Neuronal stem cell (in vitro differentiated cells): ENCODE data around the gene PTPRB.

Source experiments
- DNase-seq: peaks from one replicate; pipeline ENCODE4 v3.0.0-alpha.2; 2013; ENCODE audit warnings: low spot score
- H2AFZ ChIP-seq: one replicate; pipeline ENCODE4 v1.6.1; 2013; ENCODE audit warnings: mild to moderate bottlenecking, low read length, inconsistent platforms
- H2AK5ac ChIP-seq: 2 replicates; pipeline ENCODE4 v1.6.1; 2013; ENCODE audit warnings: low read depth, mild to moderate bottlenecking, inconsistent platforms, low read length, moderate library complexity, mixed read lengths
- H2BK120ac ChIP-seq: 2 replicates; pipeline ENCODE4 v1.6.1; 2013; ENCODE audit warnings: low read depth, mild to moderate bottlenecking, inconsistent platforms, low read length, moderate library complexity, mixed read lengths
- H2BK12ac ChIP-seq: one replicate; pipeline ENCODE4 v1.6.1; 2013; ENCODE audit warnings: low read length, inconsistent platforms
- H2BK15ac ChIP-seq: 2 replicates; pipeline ENCODE4 v1.6.1; 2013; ENCODE audit warnings: mild to moderate bottlenecking, low read length, inconsistent platforms, mixed read lengths
- H2BK5ac ChIP-seq: one replicate; pipeline ENCODE4 v1.6.1; 2013; ENCODE audit warnings: inconsistent platforms, mild to moderate bottlenecking, low read length, moderate library complexity
- H3K14ac ChIP-seq: one replicate; pipeline ENCODE4 v1.6.1; 2013; ENCODE audit warnings: low read length, inconsistent platforms
- H3K18ac ChIP-seq: 2 replicates; pipeline ENCODE4 v1.6.1; 2013; ENCODE audit warnings: low read length, inconsistent platforms
- H3K23ac ChIP-seq: 2 replicates; pipeline ENCODE4 v1.6.1; 2013; ENCODE audit warnings: low read depth, mild to moderate bottlenecking, mixed read lengths, low read length, inconsistent platforms; ENCODE audit not compliant: poor library complexity
- H3K27ac ChIP-seq: replicated peaks from 3 replicates; pipeline ENCODE4 v1.5.1; 2013; ENCODE audit warnings: low read length, inconsistent platforms
- H3K27me3 ChIP-seq, 3 experiments: 2 replicates each; pipeline ENCODE4 v1.6.1; 2013; ENCODE audit warnings: low read length in 3 of 3, mild to moderate bottlenecking in 2 of 3, inconsistent platforms in 1 of 3, low read depth in 1 of 3, mixed read lengths in 1 of 3, moderate library complexity in 1 of 3; ENCODE audit not compliant: control insufficient read depth in 3 of 3, insufficient read depth in 3 of 3
- H3K36me3 ChIP-seq, 2 donors: replicated peaks in 1 of 2; 2 replicates each; pipeline ENCODE4 v1.6.1; 2013; ENCODE audit warnings: low read length in 2 of 2; ENCODE audit not compliant: control insufficient read depth in 2 of 2, insufficient read depth in 2 of 2
- H3K4ac ChIP-seq: 2 replicates; pipeline ENCODE4 v1.6.1; 2013; ENCODE audit warnings: inconsistent platforms, mild to moderate bottlenecking, low read length, moderate library complexity
- H3K4me1 ChIP-seq, 2 donors: 1 replicate in 1 of 2; 2 replicates in 1 of 2; pipeline ENCODE4 v1.6.1; 2013; ENCODE audit warnings: low read length in 2 of 2, low read depth in 1 of 2; ENCODE audit not compliant: control insufficient read depth in 2 of 2, insufficient read depth in 1 of 2
- H3K4me2 ChIP-seq: one replicate; pipeline ENCODE4 v1.6.1; 2013; ENCODE audit warnings: mild to moderate bottlenecking, low read length, inconsistent platforms; ENCODE audit not compliant: insufficient read depth, poor library complexity, severe bottlenecking
- H3K4me3 ChIP-seq, 2 donors: 2 replicates each; pipeline ENCODE4 v1.5.1; 2013; ENCODE audit warnings: low read length in 2 of 2, mild to moderate bottlenecking in 2 of 2, inconsistent platforms in 1 of 2, moderate library complexity in 1 of 2
- H3K79me1 ChIP-seq: one replicate; pipeline ENCODE4 v1.6.1; 2013; ENCODE audit warnings: low read depth, mild to moderate bottlenecking, inconsistent platforms, low read length, moderate library complexity
- H3K9ac ChIP-seq: one replicate; pipeline ENCODE4 v1.6.1; 2013; ENCODE audit warnings: mild to moderate bottlenecking, low read depth, low read length, inconsistent platforms; ENCODE audit not compliant: poor library complexity
- H3K9me3 ChIP-seq, 2 donors: replicated peaks in 1 of 2; 2 replicates each; pipeline versions ENCODE3 to v1.6.1; 2013; ENCODE audit warnings: low read length in 2 of 2, mild to moderate bottlenecking in 2 of 2, inconsistent platforms in 1 of 2, low read depth in 1 of 2, mixed read lengths in 1 of 2, moderate library complexity in 1 of 2; ENCODE audit not compliant: control insufficient read depth in 2 of 2, insufficient read depth in 1 of 2
- H4K8ac ChIP-seq: one replicate; pipeline ENCODE4 v1.6.1; 2013; ENCODE audit warnings: low read depth, mild to moderate bottlenecking, inconsistent platforms, low read length, moderate library complexity
- H4K91ac ChIP-seq: one replicate; pipeline ENCODE4 v1.6.1; 2013; ENCODE audit warnings: low read length, low read depth, mild to moderate bottlenecking, inconsistent platforms; ENCODE audit not compliant: poor library complexity
- WGBS, 2 donors: extraction: QIAGEN DNeasy Blood & Tissue Kit; methylation state at CpG; one replicate each; pipeline ENCODE4 v1.1.7; 2013; ENCODE audit warnings: missing lambda C conversion rate in 2 of 2, mixed read lengths in 1 of 2; ENCODE audit not compliant: insufficient read length in 2 of 2, insufficient replicate concordance in 1 of 2; ENCODE audit errors: extremely low coverage in 2 of 2; 5-methylcytosine and 5-hydroxymethylcytosine counted together

The PTPRB gene

GRCh38 chr12:70608184-70608583 lies 29.0 kb downstream of the PTPRB start:
- H3K14ac ChIP-seq: no peak overlapping the region
- H3K4me1 ChIP-seq: peaks cover 0 to 5% of the 10 kb centered on the region in 2 donors
- H3K9me3 ChIP-seq: no peaks in the 10 kb centered on the region
- H4K8ac ChIP-seq: no peak overlapping the region
- H2BK5ac ChIP-seq: no peak overlapping the region
- H3K79me1 ChIP-seq: no peaks in the 10 kb centered on the region
- H2BK12ac ChIP-seq: no peak overlapping the region
- peaks cover 0 to 49% (median 18%) of the 10 kb centered on the region in 3 experiments for H3K27me3 ChIP-seq
- no peak overlapping the region for H2BK120ac ChIP-seq
- H3K4me2 ChIP-seq: no peak overlapping the region
- no peak overlapping the region for H3K4ac ChIP-seq
- no CpG with 5 or more reads among the region's 1 CpG for WGBS, 2 donors
- H3K9ac ChIP-seq: no peak overlapping the region
- no peak for DNase-seq
- H3K18ac ChIP-seq: no peak overlapping the region
- H3K27ac ChIP-seq: no peak overlapping the region
- H3K36me3 ChIP-seq: no peaks in the 10 kb centered on the region
- no peak overlapping the region for H2AFZ ChIP-seq
- no peak overlapping the region for H4K91ac ChIP-seq
- H3K23ac ChIP-seq: no peak overlapping the region
- no peak overlapping the region for H3K4me3 ChIP-seq
- no peak overlapping the region for H2AK5ac ChIP-seq
- H2BK15ac ChIP-seq: no peak overlapping the region

- Histone ChIP-seq H3K18ac (no peak overlapping the region), H3K4me3 (no peak overlapping the region), H3K4ac (no peak overlapping the region), H3K27ac (no peak overlapping the region), H2BK15ac (no peak overlapping the region), H3K23ac (no peak overlapping the region), H3K9me3 (no peaks in the 10 kb centered on the region), H2BK5ac (no peak overlapping the region), H2BK120ac (no peak overlapping the region), H3K79me1 (no peaks in the 10 kb centered on the region), H4K8ac (no peak overlapping the region), H3K14ac (no peak overlapping the region), H4K91ac (no peak overlapping the region), H3K9ac (no peak overlapping the region), H3K36me3 (no peaks in the 10 kb centered on the region), H2AFZ (no peak overlapping the region), H3K4me2 (no peak overlapping the region), H3K27me3 (peaks cover 0 to 43% (median 18%) of the 10 kb centered on the region in 3 experiments), H3K4me1 (peaks cover 0 to 5% of the 10 kb centered on the region in 2 donors), H2AK5ac (no peak overlapping the region), H2BK12ac (no peak overlapping the region)
- DNase-seq: no peak
Observed at GRCh38 chr12:70607107-70607506, 30.1 kb downstream of the PTPRB start.

GRCh38 chr12:70605976-70606375 lies 31.3 kb downstream of the PTPRB start:
- H3K4me3 ChIP-seq: no peak overlapping the region
- WGBS, 2 donors: no CpG with 5 or more reads among the region's 5 CpGs
- no peak overlapping the region for H4K91ac ChIP-seq
- H4K8ac ChIP-seq: no peak overlapping the region
- H2AK5ac ChIP-seq: no peak overlapping the region
- H2BK12ac ChIP-seq: no peak overlapping the region
- H3K27me3 ChIP-seq: peaks cover 0 to 33% (median 16%) of the 10 kb centered on the region in 3 experiments
- peaks cover 0 to 5% of the 10 kb centered on the region in 2 donors for H3K4me1 ChIP-seq
- DNase-seq: no peak
- no peaks in the 10 kb centered on the region for H3K9me3 ChIP-seq
- H2BK5ac ChIP-seq: no peak overlapping the region
- no peaks in the 10 kb centered on the region for H3K79me1 ChIP-seq
- no peak overlapping the region for H2BK120ac ChIP-seq
- no peak overlapping the region for H3K4me2 ChIP-seq
- H3K18ac ChIP-seq: no peak overlapping the region
- H3K4ac ChIP-seq: no peak overlapping the region
- no peak overlapping the region for H3K27ac ChIP-seq
- H3K23ac ChIP-seq: no peak overlapping the region
- H2BK15ac ChIP-seq: no peak overlapping the region
- H3K14ac ChIP-seq: no peak overlapping the region
- H3K9ac ChIP-seq: no peak overlapping the region
- H2AFZ ChIP-seq: no peak overlapping the region
- H3K36me3 ChIP-seq: no peaks in the 10 kb centered on the region

GRCh38 chr12:70604662-70605061 lies 32.6 kb downstream of the PTPRB start:
- no peak overlapping the region for H3K23ac ChIP-seq
- no peak overlapping the region for H3K4me3 ChIP-seq
- H3K27ac ChIP-seq: no peak overlapping the region
- no peaks in the 10 kb centered on the region for H3K9me3 ChIP-seq
- H3K36me3 ChIP-seq: no peaks in the 10 kb centered on the region
- DNase-seq: no peak
- no peak overlapping the region for H2AK5ac ChIP-seq
- no CpG with 5 or more reads among the region's 4 CpGs for WGBS, 2 donors
- no peak overlapping the region for H3K9ac ChIP-seq
- no peak overlapping the region for H3K14ac ChIP-seq
- no peak overlapping the region for H2BK120ac ChIP-seq
- H4K91ac ChIP-seq: no peak overlapping the region
- H2AFZ ChIP-seq: no peak overlapping the region
- no peak overlapping the region for H3K18ac ChIP-seq
- no peak overlapping the region for H2BK5ac ChIP-seq
- H3K4me1 ChIP-seq: peaks cover 0 to 5% of the 10 kb centered on the region in 2 donors
- no peak overlapping the region for H2BK15ac ChIP-seq
- H4K8ac ChIP-seq: no peak overlapping the region
- H3K4me2 ChIP-seq: no peak overlapping the region
- no peaks in the 10 kb centered on the region for H3K79me1 ChIP-seq
- H3K4ac ChIP-seq: no peak overlapping the region
- H2BK12ac ChIP-seq: no peak overlapping the region
- H3K27me3 ChIP-seq: peaks cover 0 to 22% (median 11%) of the 10 kb centered on the region in 3 experiments
